ENCODE results near the gene SOX3.

Gene SOX3

GRCh38 chrX:140510306-140510676 is 5.4 kb upstream of the SOX3 start:
- no peak for DNase-seq (ENCODE audit: low read depth, low spot score)
- H3K4me3 ChIP-seq, result no peak overlapping the region
- no peaks in the 10 kb centered on the region for H3K36me3 ChIP-seq (ENCODE audit: insufficient read depth, low read length)
- TF ChIP-seq EZH2 (IDR thresholded peaks at IDR 0.05) (no peak), POLR2AphosphoS5 (IDR thresholded peaks at IDR 0.05; ENCODE audit: borderline replicate concordance, low read depth, low read length) (no peak), FOXP2 (optimal IDR thresholded peaks at IDR 0.05; ENCODE audit: control extremely low read depth, extremely low read length, insufficient read depth) (no peak)
- no peak overlapping the region for H3K27ac ChIP-seq
- H3K9me3 ChIP-seq (ENCODE audit: low read depth, low read length), result no peaks in the 10 kb centered on the region
- H3K9ac ChIP-seq (ENCODE audit: insufficient read length), result no peak overlapping the region

GRCh38 chrX:140509468-140510305 is 4.8 kb upstream of the SOX3 start:
- no peak overlapping the region for H3K4me3 ChIP-seq
- H3K36me3 ChIP-seq (ENCODE audit: insufficient read depth, low read length), result no peaks in the 10 kb centered on the region
- TF ChIP-seq EZH2 (IDR thresholded peaks at IDR 0.05) (no peak), FOXP2 (optimal IDR thresholded peaks at IDR 0.05; ENCODE audit: control extremely low read depth, extremely low read length, insufficient read depth) (no peak)
- no peaks in the 10 kb centered on the region for H3K9me3 ChIP-seq (ENCODE audit: low read depth, low read length)
- DNase-seq (ENCODE audit: low read depth, low spot score), result no peak
- no peak overlapping the region for H3K9ac ChIP-seq (ENCODE audit: insufficient read length)
- H3K27ac ChIP-seq, result no peak overlapping the region

DNA sequence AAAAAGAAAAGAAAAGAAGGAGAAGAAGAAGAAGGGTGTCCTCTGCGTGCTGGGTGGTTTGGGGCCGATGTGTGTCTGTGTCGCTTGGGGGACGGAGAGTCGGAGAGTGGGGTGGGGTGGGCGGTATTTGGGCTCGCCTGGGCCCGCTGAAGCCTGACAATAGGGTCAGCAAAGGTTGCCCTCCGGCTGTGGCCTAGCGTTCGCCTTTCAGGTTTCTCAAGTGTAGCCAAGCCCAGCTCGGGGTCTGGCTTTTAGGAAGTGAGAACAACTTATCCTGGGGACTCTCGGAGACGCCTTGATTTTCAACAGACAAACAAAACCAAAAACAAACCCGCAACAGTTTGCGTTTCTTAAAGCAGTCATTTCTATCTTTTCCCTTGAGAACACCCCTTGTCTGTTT is 4.1 kb upstream of the SOX3 start:
- Histone ChIP-seq H3K4me3 (no peak overlapping the region), H3K9me3 (ENCODE audit: low read depth, low read length) (no peaks in the 10 kb centered on the region), H3K9ac (ENCODE audit: insufficient read length) (no peak overlapping the region), H3K36me3 (ENCODE audit: insufficient read depth, low read length) (no peaks in the 10 kb centered on the region), H3K27ac (no peak overlapping the region)
- TF ChIP-seq FOXP2 (optimal IDR thresholded peaks at IDR 0.05; ENCODE audit: control extremely low read depth, extremely low read length, insufficient read depth) (no peak), EZH2 (IDR thresholded peaks at IDR 0.05) (no peak)
- no peak for DNase-seq (ENCODE audit: low read depth, low spot score)

DNA sequence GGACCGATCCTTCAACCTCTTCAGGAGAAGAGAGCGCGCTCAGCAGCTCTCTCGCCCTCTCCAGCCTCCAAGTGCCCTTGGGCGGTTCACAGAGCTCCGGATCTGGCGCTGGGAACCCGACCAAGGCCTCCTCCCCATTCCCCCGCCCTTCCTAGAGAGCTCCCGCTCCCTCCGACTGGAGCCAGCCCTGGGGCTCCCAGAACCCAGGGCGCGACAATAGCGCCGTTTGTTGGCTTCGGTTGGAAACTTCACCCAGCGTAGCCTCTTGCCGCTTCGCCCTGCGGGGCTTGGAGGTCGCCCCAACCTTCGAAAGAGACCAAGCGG is 3.1 kb upstream of the SOX3 start:
- no peak overlapping the region for H3K4me3 ChIP-seq

DNA sequence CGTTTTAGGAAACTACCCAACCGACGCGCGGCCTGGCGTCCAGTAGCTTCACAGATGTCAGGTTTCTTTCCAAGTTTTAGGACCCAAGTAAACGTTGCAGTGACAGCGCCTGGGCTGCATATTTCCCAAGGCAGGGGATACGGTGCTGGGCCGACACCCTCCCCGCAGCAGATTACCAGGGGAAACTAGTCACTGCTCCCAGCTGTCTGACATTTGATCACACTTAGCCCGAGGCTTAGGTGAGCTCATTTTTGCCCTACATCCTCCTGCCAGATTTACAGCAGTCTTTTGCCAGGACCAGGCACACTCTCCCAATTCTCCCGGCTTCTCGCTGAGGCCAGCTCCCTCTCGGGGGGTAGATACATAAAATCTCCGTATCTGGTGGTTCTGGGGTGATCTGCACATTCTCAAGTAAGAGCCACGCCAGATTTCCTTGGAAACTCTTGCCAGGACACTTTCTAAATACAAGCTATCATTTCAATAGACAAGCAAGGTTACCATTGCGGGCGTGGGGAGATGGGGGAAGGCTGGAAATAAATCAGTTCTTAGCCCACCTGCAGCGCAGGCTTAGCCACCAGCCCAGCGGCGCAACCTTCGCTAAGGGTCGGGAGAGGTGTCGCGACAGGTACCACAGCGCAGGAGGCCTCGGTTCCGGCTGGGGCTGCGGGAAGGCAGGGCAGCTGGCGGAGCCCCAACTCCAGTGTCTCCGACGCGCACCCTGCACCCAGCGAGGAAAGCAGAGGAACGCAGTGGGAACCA is 2.5 kb upstream of the SOX3 start:
- H3K36me3 ChIP-seq (ENCODE audit: insufficient read depth, low read length), result no peaks in the 10 kb centered on the region
- no peak for DNase-seq (ENCODE audit: low read depth, low spot score)
- TF ChIP-seq FOXP2 (optimal IDR thresholded peaks at IDR 0.05; ENCODE audit: control extremely low read depth, extremely low read length, insufficient read depth) (no peak), POLR2AphosphoS5 (IDR thresholded peaks at IDR 0.05; ENCODE audit: borderline replicate concordance, low read depth, low read length) (no peak), EZH2 (IDR thresholded peaks at IDR 0.05) (peak; percentile 56)
- no peak overlapping the region for H3K27ac ChIP-seq
- no peak overlapping the region for H3K4me3 ChIP-seq
- H3K9ac ChIP-seq (ENCODE audit: insufficient read length), result no peak overlapping the region
- H3K9me3 ChIP-seq (ENCODE audit: low read depth, low read length), result no peaks in the 10 kb centered on the region

More for the DNA sequence above, 3.1 kb upstream of the SOX3 start:
- Histone ChIP-seq H3K9me3 (ENCODE audit: low read depth, low read length) (no peaks in the 10 kb centered on the region), H3K9ac (ENCODE audit: insufficient read length) (no peak overlapping the region), H3K36me3 (ENCODE audit: insufficient read depth, low read length) (no peaks in the 10 kb centered on the region), H3K27ac (no peak overlapping the region)
- no peak for TF ChIP-seq POLR2AphosphoS5 (IDR thresholded peaks at IDR 0.05; ENCODE audit: borderline replicate concordance, low read depth, low read length)
- TF ChIP-seq FOXP2 (optimal IDR thresholded peaks at IDR 0.05; ENCODE audit: control extremely low read depth, extremely low read length, insufficient read depth), result no peak
- no peak for TF ChIP-seq EZH2 (IDR thresholded peaks at IDR 0.05)
- DNase-seq (ENCODE audit: low read depth, low spot score), result no peak

GRCh38 chrX:140505421-140506337 is 810 bp upstream of the SOX3 start:
- Histone ChIP-seq H3K4me3 (no peak overlapping the region), H3K9me3 (ENCODE audit: low read depth, low read length) (no peaks in the 10 kb centered on the region), H3K9ac (ENCODE audit: insufficient read length) (no peak overlapping the region), H3K36me3 (ENCODE audit: insufficient read depth, low read length) (no peaks in the 10 kb centered on the region), H3K27ac (no peak overlapping the region)
- TF ChIP-seq EZH2 (IDR thresholded peaks at IDR 0.05) (peak; percentile 36), POLR2AphosphoS5 (IDR thresholded peaks at IDR 0.05; ENCODE audit: borderline replicate concordance, low read depth, low read length) (no peak)
- DNase-seq (ENCODE audit: low read depth, low spot score), result no peak

- Histone ChIP-seq H3K4me3 (peak overlapping the region; percentile 40; the same call in 1 of the 2 replicates), H3K27ac (no peak overlapping the region), H3K9me3 (ENCODE audit: low read depth, low read length) (no peaks in the 10 kb centered on the region), H3K36me3 (ENCODE audit: insufficient read depth, low read length) (no peaks in the 10 kb centered on the region), H3K9ac (ENCODE audit: insufficient read length) (no peak overlapping the region)
- TF ChIP-seq EZH2 (IDR thresholded peaks at IDR 0.05), result no peak
- TF ChIP-seq POLR2AphosphoS5 (IDR thresholded peaks at IDR 0.05; ENCODE audit: borderline replicate concordance, low read depth, low read length), result no peak
- no peak for TF ChIP-seq FOXP2 (optimal IDR thresholded peaks at IDR 0.05; ENCODE audit: control extremely low read depth, extremely low read length, insufficient read depth)
- DNase-seq (ENCODE audit: low read depth, low spot score), result no peak
Measured at GRCh38 chrX:140503714-140504351, 1.0 kb downstream of the SOX3 start.

DNA sequence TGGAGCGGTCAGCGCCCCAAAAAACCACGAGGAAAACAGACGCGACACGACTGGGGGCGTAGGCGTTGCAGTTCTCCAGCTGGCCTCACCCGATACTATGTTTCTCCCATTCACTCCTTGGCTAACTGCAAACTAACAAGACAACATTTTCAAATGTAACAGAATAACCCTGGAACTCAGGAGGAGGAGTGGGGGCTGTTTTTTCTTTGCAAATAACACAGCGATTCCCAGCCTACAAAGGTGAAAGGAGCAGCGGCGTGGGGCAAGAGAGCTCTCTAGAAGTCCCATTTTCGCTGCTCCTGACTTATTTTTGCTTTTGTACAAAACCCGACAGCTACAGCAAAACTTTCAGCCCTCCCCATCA is 1.6 kb downstream of the SOX3 start:
- Histone ChIP-seq H3K36me3 (ENCODE audit: insufficient read depth, low read length) (no peaks in the 10 kb centered on the region), H3K27ac (no peak overlapping the region), H3K4me3 (no peak overlapping the region), H3K9ac (ENCODE audit: insufficient read length) (no peak overlapping the region), H3K9me3 (ENCODE audit: low read depth, low read length) (no peaks in the 10 kb centered on the region)
- no peak for DNase-seq (ENCODE audit: low read depth, low spot score)
- no peak for TF ChIP-seq FOXP2 (optimal IDR thresholded peaks at IDR 0.05; ENCODE audit: control extremely low read depth, extremely low read length, insufficient read depth)
- no peak for TF ChIP-seq POLR2AphosphoS5 (IDR thresholded peaks at IDR 0.05; ENCODE audit: borderline replicate concordance, low read depth, low read length)
- no peak for TF ChIP-seq EZH2 (IDR thresholded peaks at IDR 0.05)

Data from SK-N-MC (cell line).